DOHH2 (cell line): Measurements from ENCODE around the gene LILRA2.

Experiments
- H3F3A ChIP-seq: fragments of 200-600 bp; sonication (generic), shearing (Covaris generic); 2 replicates; pipeline ENCODE4 v1.6.0; 2016; ENCODE audit warnings: antibody characterized with exemption, mild to moderate bottlenecking; ENCODE audit not compliant: control insufficient read depth, insufficient read depth
- H3K27ac ChIP-seq: fragments of 200-600 bp; sonication (generic); 2 replicates; pipeline ENCODE4 v1.5.1; 2014; ENCODE audit warnings: low read depth, mild to moderate bottlenecking, low read length, moderate library complexity
- H3K27me3 ChIP-seq: fragments of 200-600 bp; sonication (generic); 2 replicates; pipeline ENCODE4 v1.6.1; 2014; ENCODE audit warnings: mild to moderate bottlenecking, low read length, mixed read lengths; ENCODE audit not compliant: control insufficient read depth
- H3K36me3 ChIP-seq: fragments of 200-600 bp; sonication (generic); 2 replicates; pipeline ENCODE4 v1.6.1; 2014; ENCODE audit warnings: mild to moderate bottlenecking, low read length, moderate library complexity, mixed read lengths; ENCODE audit not compliant: control insufficient read depth
- H3K4me1 ChIP-seq: fragments of 200-600 bp; sonication (generic); 2 replicates; pipeline ENCODE4 v1.6.1; 2014; ENCODE audit warnings: mild to moderate bottlenecking, low read length, mixed read lengths; ENCODE audit not compliant: control insufficient read depth
- H3K4me2 ChIP-seq: fragments of 200-600 bp; sonication (generic); 2 replicates; pipeline ENCODE4 v1.6.0; 2014; ENCODE audit warnings: mild to moderate bottlenecking, low read length, moderate library complexity
- H3K4me3 ChIP-seq: fragments of 200-600 bp; sonication (generic); 2 replicates; pipeline ENCODE4 v1.5.1; 2014; ENCODE audit warnings: mild to moderate bottlenecking, low read length, mixed read lengths
- H3K79me2 ChIP-seq: fragments of 200-600 bp; sonication (generic); 2 replicates; pipeline ENCODE4 v1.6.1; 2014; ENCODE audit warnings: mild to moderate bottlenecking, low read length, mixed read lengths; ENCODE audit not compliant: control insufficient read depth
- H3K9me2 ChIP-seq: fragments of 200-600 bp; sonication (generic); replicated peaks from 2 replicates; pipeline ENCODE4 v1.6.1; 2014; ENCODE audit warnings: mild to moderate bottlenecking, low read length, mixed read lengths; ENCODE audit not compliant: control insufficient read depth
- H3K9me3 ChIP-seq: fragments of 200-600 bp; sonication (generic); 2 replicates; pipeline ENCODE4 v1.6.1; 2014; ENCODE audit warnings: antibody characterized with exemption, low read length, mixed read lengths; ENCODE audit not compliant: control insufficient read depth, insufficient read depth
- H4K20me1 ChIP-seq: fragments of 200-600 bp; sonication (generic); 2 replicates; pipeline ENCODE4 v1.6.0; 2014; ENCODE audit warnings: low read depth, mild to moderate bottlenecking, antibody characterized with exemption, low read length, moderate library complexity; ENCODE audit not compliant: control insufficient read depth, insufficient read depth
- CTCF ChIP-seq: fragments of 200-600 bp; sonication (generic); IDR thresholded peaks from one replicate; pipeline ENCODE4 v1.5.1; 2014; ENCODE audit warnings: antibody characterized with exemption, mild to moderate bottlenecking, low read depth, low read length; ENCODE audit not compliant: poor library complexity, severe bottlenecking
- EZH2phosphoT487 ChIP-seq: fragments of 200-600 bp; sonication (generic); IDR thresholded peaks from 2 replicates; pipeline ENCODE4 v1.6.1; 2017; ENCODE audit warnings: borderline replicate concordance, mild to moderate bottlenecking, antibody characterized with exemption, low read length, moderate library complexity, mixed read lengths

Gene LILRA2

DNA sequence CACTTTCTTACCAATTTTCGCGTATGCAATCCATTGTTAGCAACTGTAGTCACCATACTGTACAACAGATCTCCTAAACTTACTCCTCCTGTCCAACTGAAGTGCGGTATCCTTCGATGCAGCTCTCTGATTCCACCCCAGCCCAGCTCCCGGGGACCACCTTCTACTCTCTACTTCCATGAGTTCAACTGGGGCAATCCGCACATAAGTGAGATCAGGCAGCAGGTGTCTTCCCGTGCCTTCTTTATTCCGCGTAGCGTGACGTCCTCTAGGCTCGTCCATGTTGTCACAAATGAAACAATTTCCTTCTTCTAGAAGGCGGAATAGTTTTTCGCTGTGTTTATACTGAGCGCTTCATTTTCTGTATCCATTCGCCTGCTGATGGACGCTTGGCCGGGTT lies 65.1 kb downstream of the LILRA2 start:
- TF ChIP-seq EZH2phosphoT487 (no peak), CTCF (no peak)
- H3K9me2 ChIP-seq = no peaks in the 10 kb centered on the region
- no peaks in the 10 kb centered on the region for H3K27me3 ChIP-seq

More for the DNA sequence above, 65.1 kb downstream of the LILRA2 start:
- Histone ChIP-seq H3K79me2 (no peaks in the 10 kb centered on the region), H3K4me2 (no peak overlapping the region), H3K4me3 (no peak overlapping the region), H4K20me1 (no peaks in the 10 kb centered on the region), H3K27ac (no peak overlapping the region), H3K9me3 (no peaks in the 10 kb centered on the region), H3K36me3 (peaks cover 5% of the 10 kb centered on the region), H3F3A (peaks cover 7% of the 10 kb centered on the region), H3K4me1 (peaks cover 8% of the 10 kb centered on the region)
